Smooth muscle cell (in vitro differentiated cells): Measurements from ENCODE around the gene CPED1. TPM values are rescaled to one million over a fixed set of nuclear protein-coding genes. Genes with fewer than 3 reads are reported as not detected.

Experiments used
- DNase-seq: peaks from one replicate; lab custom pipeline; 2025; ENCODE audit not compliant: unreplicated experiment; lab: John Stamatoyannopoulos, UW
- H2AFZ ChIP-seq: fragments of 200-600 bp; sonication (generic); 2 replicates; pipeline ENCODE4 v1.6.0; 2016; ENCODE audit warnings: antibody characterized with exemption, low read depth, mild to moderate bottlenecking
- H3F3A ChIP-seq: fragments of 200-600 bp; sonication (generic); 2 replicates; pipeline ENCODE4 v1.6.0; 2017; ENCODE audit warnings: antibody characterized with exemption, low read depth
- H3K27ac ChIP-seq: fragments of 200-600 bp; sonication (generic); 2 replicates; pipeline ENCODE4 v1.5.1; 2016; ENCODE audit warnings: low read depth, mild to moderate bottlenecking
- H3K27me3 ChIP-seq: fragments of 200-600 bp; sonication (generic); 2 replicates; pipeline ENCODE4 v1.6.1; 2016; ENCODE audit warnings: low read depth, mild to moderate bottlenecking
- H3K36me3 ChIP-seq: fragments of 200-600 bp; sonication (generic); 2 replicates; pipeline ENCODE4 v1.5.1; 2016; ENCODE audit warnings: low read depth
- H3K4me1 ChIP-seq: fragments of 200-600 bp; sonication (generic); 2 replicates; pipeline ENCODE4 v1.5.1; 2016; ENCODE audit warnings: low read depth
- H3K4me2 ChIP-seq: fragments of 200-600 bp; sonication (generic); 2 replicates; pipeline ENCODE4 v1.6.0; 2016; ENCODE audit warnings: mild to moderate bottlenecking
- H3K4me3 ChIP-seq: fragments of 200-600 bp; sonication (generic); 2 replicates; pipeline ENCODE4 v1.5.1; 2016; ENCODE audit warnings: mild to moderate bottlenecking
- H3K79me2 ChIP-seq: fragments of 200-600 bp; sonication (generic); 2 replicates; pipeline ENCODE4 v1.6.0; 2016; ENCODE audit warnings: low read depth, mild to moderate bottlenecking
- H3K9ac ChIP-seq: fragments of 200-600 bp; sonication (generic); 2 replicates; pipeline ENCODE4 v1.6.0; 2016; ENCODE audit warnings: low read depth
- H3K9me3 ChIP-seq: fragments of 200-600 bp; sonication (generic); replicated peaks from 2 replicates; pipeline ENCODE4 v1.5.1; 2016; ENCODE audit warnings: low read depth
- H4K20me1 ChIP-seq: fragments of 200-600 bp; sonication (generic); 2 replicates; pipeline ENCODE4 v1.6.0; 2016; ENCODE audit warnings: low read depth
- CTCF ChIP-seq: fragments of 200-600 bp; sonication (generic); IDR thresholded peaks from 2 replicates; pipeline ENCODE4 v1.5.1; 2017; ENCODE audit warnings: borderline replicate concordance, mild to moderate bottlenecking, antibody characterized with exemption; ENCODE audit not compliant: insufficient read depth, poor library complexity, severe bottlenecking
- WGBS: methylation state at CpG from one replicate; pipeline ENCODE4 v1.1.7; 2016; ENCODE audit warnings: low lambda C conversion rate; 5-methylcytosine and 5-hydroxymethylcytosine counted together
- polyA plus RNA-seq: library from polyadenylated mRNA; unstranded; fragments of >200 nt; fragmentation: Nextera tagmentation; extraction: Ambion mirVana; gene quantifications from 2 replicates; pipeline ENCODE4 v1.2.1, GENCODE V29; 2016
- total RNA-seq: library from RNA; depleted of rRNA; stranded (reverse); fragments of >200 nt; gene quantifications from 2 replicates; pipeline ENCODE4 v1.2.3, GENCODE V29; 2014

CPED1 gene
- total and polyA plus RNA-seq, 2 experiments from 2014 or later = 9.5 to 12.9 TPM

- Histone ChIP-seq H4K20me1 (no peaks in the 10 kb centered on the region), H3K27ac (peak overlapping the region; percentile 82), H3K27me3 (no peaks in the 10 kb centered on the region), H3K9ac (peak overlapping the region; percentile 36), H3K36me3 (no peaks in the 10 kb centered on the region), H3K4me1 (peaks cover 26% of the 10 kb centered on the region), H3K4me2 (peak overlapping the region; percentile 82), H3F3A (peaks cover 18% of the 10 kb centered on the region), H3K79me2 (peaks cover 29% of the 10 kb centered on the region), H3K9me3 (no peaks in the 10 kb centered on the region), H2AFZ (peak overlapping the region; percentile 56), H3K4me3 (peak overlapping the region; percentile 14)
- no peak for TF ChIP-seq CTCF
- 45% methylated on average over 6 of the region's 6 CpGs for whole genome bisulfite sequencing
- DNase-seq = no peak
Measured at GRCh38 chr7:121006711-121007315, 18.3 kb downstream of the CPED1 start.

- no peak for DNase-seq
- Histone ChIP-seq H3K27me3 (no peaks in the 10 kb centered on the region), H3K9me3 (no peaks in the 10 kb centered on the region), H3K27ac (peak overlapping the region; percentile 30), H3K79me2 (peaks cover 34% of the 10 kb centered on the region), H3K9ac (no peak overlapping the region), H3K4me2 (no peak overlapping the region), H3K36me3 (no peaks in the 10 kb centered on the region), H3K4me3 (no peak overlapping the region), H3F3A (peaks cover 18% of the 10 kb centered on the region), H4K20me1 (no peaks in the 10 kb centered on the region), H3K4me1 (peaks cover 20% of the 10 kb centered on the region), H2AFZ (no peak overlapping the region)
- 52% methylated on average over 2 of the region's 2 CpGs for WGBS
- TF ChIP-seq CTCF = no peak
Measured at GRCh38 chr7:121008816-121009215, 20.3 kb downstream of the CPED1 start.

- H3K9ac ChIP-seq = no peak overlapping the region
- H3K36me3 ChIP-seq = no peaks in the 10 kb centered on the region
- H4K20me1 ChIP-seq = no peaks in the 10 kb centered on the region
- 100% methylated on average over 1 of the region's 1 CpG for WGBS
- H3K27ac ChIP-seq = no peak overlapping the region
- no peak overlapping the region for H2AFZ ChIP-seq
- no peaks in the 10 kb centered on the region for H3K27me3 ChIP-seq
- H3K4me2 ChIP-seq = no peak overlapping the region
- no peaks in the 10 kb centered on the region for H3K9me3 ChIP-seq
- peaks cover 11% of the 10 kb centered on the region for H3K4me1 ChIP-seq
- no peak for TF ChIP-seq CTCF
- no peak for DNase-seq
- H3F3A ChIP-seq = peaks cover 15% of the 10 kb centered on the region
- peaks cover 19% of the 10 kb centered on the region for H3K79me2 ChIP-seq
- no peak overlapping the region for H3K4me3 ChIP-seq
Measured at GRCh38 chr7:121011401-121011800, 22.9 kb downstream of the CPED1 start.
